Hepatocyte (in vitro differentiated cells): ENCODE measurements around the gene ATXN7L3.

Experiments used
- CTCF ChIP-seq: fragments of 200-600 bp; sonication (generic); IDR thresholded peaks from 2 replicates; pipeline ENCODE4 v1.5.1; 2016; ENCODE audit warnings: antibody characterized with exemption, mild to moderate bottlenecking; ENCODE audit not compliant: poor library complexity
- EZH2 ChIP-seq: fragments of 200-600 bp; sonication (generic); IDR thresholded peaks from 2 replicates; pipeline ENCODE4 v1.6.1; 2016; ENCODE audit warnings: antibody characterized with exemption, mild to moderate bottlenecking, borderline replicate concordance
- EZH2phosphoT487 ChIP-seq: fragments of 200-600 bp; sonication (generic); IDR thresholded peaks from one replicate; pipeline ENCODE4 v1.6.1; 2018; ENCODE audit warnings: antibody characterized with exemption, mild to moderate bottlenecking, low read depth, moderate library complexity; ENCODE audit not compliant: unreplicated experiment, severe bottlenecking

DNA sequence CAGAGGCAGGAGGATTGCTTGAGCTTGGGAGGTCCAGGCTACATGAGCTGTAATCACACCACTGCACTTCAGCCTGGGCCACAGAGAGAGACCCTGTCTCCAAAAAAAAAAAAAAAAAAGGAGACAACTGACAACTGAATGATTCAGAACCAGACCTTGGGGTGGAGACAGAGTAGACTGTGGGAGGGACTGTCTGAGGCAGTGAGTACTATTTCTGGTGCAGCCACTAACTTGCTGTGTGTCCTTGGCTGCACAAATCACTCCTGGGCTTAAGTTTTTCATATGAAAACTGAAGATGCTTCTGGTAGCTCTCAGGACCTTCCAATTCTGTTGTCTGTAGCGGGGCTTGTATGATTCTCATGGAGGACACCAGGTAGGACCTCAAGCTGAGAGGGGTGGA is 23.4 kb downstream of the ATXN7L3 start:
- TF ChIP-seq CTCF (no peak), EZH2phosphoT487 (no peak), EZH2 (no peak)
